H1 (cell line): ENCODE results near the gene TUBGCP5. TPM values are rescaled to one million over a fixed set of nuclear protein-coding genes. Genes with fewer than 3 reads are reported as not detected.

Experiments
- CTCF ChIA-PET: fragments of 300-600 bp; sonication (Branson Sonifier 250); formaldehyde crosslinking; loops from one replicate; lab custom pipeline; 2021; ENCODE audit not compliant: partially characterized antibody; lab: Charles Lee
- POLR2A ChIA-PET: fragments of 300-600 bp; sonication (Branson Sonifier 250); formaldehyde crosslinking; loops from one replicate; lab custom pipeline; 2021; ENCODE audit warnings: inconsistent platforms; ENCODE audit not compliant: partially characterized antibody; lab: Charles Lee
- DNase-seq, 2 experiments: peaks; one replicate each; pipeline versions ENCODE4 v3.0.0 to v3.0.0-alpha.2; 2010 to 2022; ENCODE audit warnings: low spot score in 2 of 2, low read depth in 1 of 2, mixed read lengths in 1 of 2
- FAIRE-seq: peaks from 2 replicates; lab custom pipeline; 2011; peaks lifted over from hg19 to GRCh38; lab: Jason Lieb, UNC
- H2AFZ ChIP-seq: 2 replicates; pipeline ENCODE4 v1.8.1; 2012; ENCODE audit warnings: low read length, inconsistent platforms
- H2AK5ac ChIP-seq: 2 replicates; pipeline ENCODE4 v1.6.1; 2013; ENCODE audit warnings: low read depth, low read length
- H2BK120ac ChIP-seq: replicated peaks from 2 replicates; pipeline ENCODE3; 2013; ENCODE audit warnings: low read depth, low read length, inconsistent platforms
- H2BK12ac ChIP-seq: 2 replicates; pipeline ENCODE4 v1.6.1; 2013; ENCODE audit warnings: low read depth, low read length
- H2BK15ac ChIP-seq: 2 replicates; pipeline ENCODE4 v1.6.1; 2013; ENCODE audit warnings: low read length
- H2BK20ac ChIP-seq: 2 replicates; pipeline ENCODE4 v1.6.1; 2013; ENCODE audit warnings: low read length
- H2BK5ac ChIP-seq: 2 replicates; pipeline ENCODE4 v1.6.1; 2013; ENCODE audit warnings: low read depth, low read length
- H3K14ac ChIP-seq: 2 replicates; pipeline ENCODE4 v1.6.1; 2013; ENCODE audit warnings: inconsistent platforms; ENCODE audit not compliant: insufficient read length
- H3K18ac ChIP-seq: 2 replicates; pipeline ENCODE4 v1.6.1; 2013; ENCODE audit warnings: low read length; ENCODE audit errors: extremely low read depth
- H3K23ac ChIP-seq: 2 replicates; pipeline ENCODE4 v1.6.1; 2013; ENCODE audit warnings: inconsistent platforms; ENCODE audit not compliant: insufficient read length
- H3K23me2 ChIP-seq: 2 replicates; pipeline ENCODE4 v1.6.1; 2013; ENCODE audit warnings: low read depth, low read length
- H3K27ac ChIP-seq: 2 replicates; pipeline ENCODE4 v1.6.1; 2011; ENCODE audit warnings: low read depth, low read length, inconsistent platforms
- H3K27me3 ChIP-seq, 4 experiments: replicated peaks in 1 of 4; 1 replicate in 1 of 4; 2 replicates in 3 of 4; pipeline versions ENCODE4 v1.6.1 to v1.8.1; 2011 to 2013; ENCODE audit warnings: low read length in 3 of 4, mild to moderate bottlenecking in 3 of 4, inconsistent platforms in 2 of 4, mixed read lengths in 2 of 4, moderate library complexity in 1 of 4; ENCODE audit not compliant: control insufficient read depth in 3 of 4, insufficient read depth in 3 of 4; ENCODE audit errors: extremely low read depth in 1 of 4
- H3K36me3 ChIP-seq, 4 experiments: 2 replicates each; pipeline versions ENCODE4 v1.6.1 to v1.8.1; 2011 to 2013; ENCODE audit warnings: mild to moderate bottlenecking in 4 of 4, low read length in 3 of 4, moderate library complexity in 2 of 4, control low read depth in 1 of 4, inconsistent platforms in 1 of 4; ENCODE audit not compliant: insufficient read depth in 4 of 4, control insufficient read depth in 2 of 4
- H3K4ac ChIP-seq: replicated peaks from 2 replicates; pipeline ENCODE3; 2013; ENCODE audit warnings: low read length, low read depth, mixed read lengths, inconsistent platforms; ENCODE audit not compliant: insufficient read length
- H3K4me1 ChIP-seq, 4 experiments: replicated peaks in 1 of 4; 1 replicate in 1 of 4; 2 replicates in 3 of 4; pipeline versions ENCODE4 v1.6.1 to v1.8.1; 2011 to 2013; ENCODE audit warnings: low read length in 3 of 4, inconsistent platforms in 2 of 4, mixed read lengths in 1 of 4; ENCODE audit not compliant: insufficient read depth in 4 of 4, control insufficient read depth in 3 of 4
- H3K4me2 ChIP-seq, 2 experiments: 2 replicates each; pipeline versions ENCODE4 v1.6.1 to v1.8.1; 2011 to 2013; ENCODE audit warnings: low read depth in 2 of 2, low read length in 2 of 2, control low read depth in 1 of 2, inconsistent platforms in 1 of 2, mild to moderate bottlenecking in 1 of 2; ENCODE audit not compliant: insufficient read depth in 1 of 2
- H3K4me3 ChIP-seq, 4 experiments: fragments of 200-600, 300-600 bp in 1 of 4; sonication (generic), shearing (Covaris generic), sonication (Bioruptor Twin) in 1 of 4; 2 replicates each; pipeline versions ENCODE4 v1.5.1 to v1.8.1; 2011 to 2016; ENCODE audit warnings: low read length in 4 of 4, low read depth in 3 of 4, control low read depth in 2 of 4, inconsistent platforms in 2 of 4, mild to moderate bottlenecking in 2 of 4, mixed read lengths in 1 of 4, moderate library complexity in 1 of 4; ENCODE audit not compliant: insufficient read depth in 2 of 4; ENCODE audit errors: extremely low read depth in 1 of 4
- H3K56ac ChIP-seq: replicated peaks from 2 replicates; pipeline ENCODE3; 2013; ENCODE audit warnings: low read depth, mild to moderate bottlenecking, mixed read lengths, low read length, inconsistent platforms; ENCODE audit not compliant: insufficient read length
- H3K79me1 ChIP-seq: 2 replicates; pipeline ENCODE4 v1.6.1; 2013; ENCODE audit warnings: low read depth, low read length, control low read depth
- H3K79me2 ChIP-seq, 2 experiments: 2 replicates each; pipeline versions ENCODE4 v1.6.1 to v1.8.1; 2012 to 2013; ENCODE audit warnings: low read length in 2 of 2, mild to moderate bottlenecking in 2 of 2, inconsistent platforms in 1 of 2; ENCODE audit not compliant: insufficient read depth in 2 of 2, control insufficient read depth in 1 of 2
- H3K9ac ChIP-seq, 4 experiments: replicated peaks in 1 of 4; 1 replicate in 1 of 4; 2 replicates in 3 of 4; pipeline versions ENCODE4 v1.6.1 to v1.8.1; 2011 to 2013; ENCODE audit warnings: low read depth in 3 of 4, low read length in 3 of 4, control low read depth in 2 of 4, mild to moderate bottlenecking in 2 of 4, moderate library complexity in 2 of 4, inconsistent platforms in 1 of 4; ENCODE audit errors: extremely low read depth in 1 of 4
- H3K9me3 ChIP-seq, 2 experiments: 2 replicates each; pipeline versions ENCODE4 v1.6.1 to v1.8.1; 2012 to 2013; ENCODE audit warnings: mild to moderate bottlenecking in 2 of 2, moderate library complexity in 2 of 2, control low read depth in 1 of 2, inconsistent platforms in 1 of 2, low read depth in 1 of 2, low read length in 1 of 2, mixed read lengths in 1 of 2; ENCODE audit not compliant: insufficient read depth in 2 of 2
- H4K20me1 ChIP-seq, 2 experiments: replicated peaks in 1 of 2; 2 replicates each; pipeline versions ENCODE3 to v1.8.1; 2011 to 2013; ENCODE audit warnings: inconsistent platforms in 2 of 2, low read length in 2 of 2, mild to moderate bottlenecking in 1 of 2; ENCODE audit not compliant: insufficient read depth in 2 of 2, control insufficient read depth in 1 of 2
- H4K5ac ChIP-seq: 2 replicates; pipeline ENCODE4 v1.6.1; 2013; ENCODE audit warnings: low read length, low read depth, mixed read lengths, inconsistent platforms; ENCODE audit not compliant: insufficient read length
- H4K8ac ChIP-seq: 2 replicates; pipeline ENCODE4 v1.8.0; 2013; ENCODE audit warnings: mild to moderate bottlenecking, moderate library complexity, low read length, inconsistent platforms; ENCODE audit not compliant: insufficient read depth; ENCODE audit errors: extremely low read depth
- H4K91ac ChIP-seq: replicated peaks from 2 replicates; pipeline ENCODE3; 2013; ENCODE audit warnings: low read length, mixed read lengths, inconsistent platforms; ENCODE audit not compliant: insufficient read length
- BRCA1 ChIP-seq: IDR thresholded peaks from 2 replicates; pipeline ENCODE4 v1.6.1; 2012; ENCODE audit warnings: low read depth, low read length, improper control_type of control experiment
- CHD2 ChIP-seq: IDR thresholded peaks from 2 replicates; pipeline ENCODE4 v1.6.1; 2012; ENCODE audit warnings: low read length, improper control_type of control experiment
- HDAC6 ChIP-seq: IDR thresholded peaks from one replicate; pipeline ENCODE4 v1.7.1; 2012; ENCODE audit warnings: low read depth, mild to moderate bottlenecking, inconsistent platforms, low read length, moderate library complexity
- JUND ChIP-seq: IDR thresholded peaks from 2 replicates; pipeline ENCODE4 v1.6.1; 2011; ENCODE audit warnings: mild to moderate bottlenecking, improper control_type of control experiment, low read length
- MAX ChIP-seq: IDR thresholded peaks from 2 replicates; pipeline ENCODE4 v1.6.1; 2012; ENCODE audit warnings: inconsistent platforms
- PHF8 ChIP-seq: fragments of 200-600 bp; sonication (generic); conservative IDR thresholded peaks from 2 replicates; pipeline ENCODE4 v1.7.1; 2012; ENCODE audit warnings: low read depth, mild to moderate bottlenecking, inconsistent platforms, low read length, moderate library complexity
- RAD21 ChIP-seq, 2 experiments: IDR thresholded peaks in 1 of 2; conservative IDR thresholded peaks in 1 of 2; 2 replicates each; pipeline ENCODE4 v1.6.1; 2011; ENCODE audit warnings: low read depth in 2 of 2, low read length in 2 of 2, improper control_type of control experiment in 1 of 2, inconsistent platforms in 1 of 2, mild to moderate bottlenecking in 1 of 2, moderate library complexity in 1 of 2
- SIX5 ChIP-seq: IDR thresholded peaks from 2 replicates; pipeline ENCODE4 v1.6.1; 2011; ENCODE audit warnings: mild to moderate bottlenecking, low read depth, low read length
- SRF ChIP-seq: IDR thresholded peaks from 2 replicates; pipeline ENCODE4 v1.6.1; 2011; ENCODE audit warnings: mild to moderate bottlenecking, low read depth, low read length, moderate library complexity
- TBP ChIP-seq: IDR thresholded peaks from 2 replicates; pipeline ENCODE4 v1.6.1; 2011; ENCODE audit warnings: low read depth, low read length, improper control_type of control experiment
- ZNF274 ChIP-seq: IDR thresholded peaks from 2 replicates; pipeline ENCODE4 v1.7.0; 2012; ENCODE audit warnings: low read length, borderline replicate concordance; ENCODE audit errors: extremely low read depth
- WGBS, 2 experiments: shearing (Covaris generic) in 1 of 2; methylation state at CpG; one replicate each; pipeline versions ENCODE4 v1.1.6 to v1.1.7; 2013 to 2015; ENCODE audit warnings: low lambda C conversion rate in 2 of 2, mixed read lengths in 2 of 2, inconsistent platforms in 1 of 2, low coverage in 1 of 2, missing lambda C conversion rate in 1 of 2; ENCODE audit not compliant: insufficient replicate concordance in 2 of 2, insufficient coverage in 1 of 2, insufficient read length in 1 of 2; ENCODE audit errors: extremely low coverage in 1 of 2, missing lambda C conversion rate in 1 of 2; 5-methylcytosine and 5-hydroxymethylcytosine counted together
- polyA plus RNA-seq, 7 experiments: library from polyadenylated mRNA; depleted of rRNA in 3 of 7; stranded (reverse) in 5 of 7; unstranded in 2 of 7; fragments of >200 nt in 5 of 7; fragments of 200-250 nt in 2 of 7; gene quantifications; 1 replicate in 5 of 7; 2 replicates in 1 of 7; 4 replicates in 1 of 7; pipeline versions ENCODE4 v1.2.1 to v1.2.3, GENCODE V29; 2011 to 2013; ENCODE audit warnings: missing spikeins in 2 of 7, mixed read lengths in 2 of 7
- total RNA-seq: library from RNA; stranded (reverse); fragmentation: NEBNext Ultra II Directional; extraction: Animal tissue kit (Norgen Biotek cat#: 25700); gene quantifications from 2 replicates; pipeline ENCODE4 v1.2.1, GENCODE V29; 2021

TUBGCP5 gene
- total and polyA plus RNA-seq, 2 of the 8 experiments (the other 6 are each of a cell fraction or from before 2014, with no cell fraction given) = 6.3 to 12.5 TPM

GRCh38 chr15:22980189-22981050 is 58.9 kb downstream of the TUBGCP5 start, which contains the start of gene CYFIP1:
Gene CYFIP1, minus strand, starts transcription at chr15:22980368. Its CDS starts 33,083 bp downstream, at chr15:22947285.
- Histone ChIP-seq H2BK5ac (no peak within 1 kb of the TSS; the same call in 1 of the 2 replicates), H3K9me3 (no peaks in the 10 kb centered on the region), H2AFZ (peak within 1 kb of the TSS; percentile 82), H3K79me1 (0 out of 2 replicates have a peak, but pooled peaks cover 2% of the 10 kb centered on the region), H3K23ac (no peak within 1 kb of the TSS), H2BK20ac (no peak within 1 kb of the TSS), H3K18ac (peak within 1 kb of the TSS; percentile 71), H3K27ac (no peak within 1 kb of the TSS), H2BK120ac (no peak within 1 kb of the TSS), H3K4me3 (peak within 1 kb of the TSS; percentile 77 to 95 (median 88)), H3K4me2 (peak within 1 kb of the TSS; percentile 95 to 96), H3K23me2 (peaks cover 14% of the 10 kb centered on the region), H4K20me1 (peaks cover 2 to 11% of the 10 kb centered on the region in 2 experiments), H3K79me2 (peaks cover 0 to 13% of the 10 kb centered on the region in 2 experiments; a peak in 2 of 4 replicates), H2BK12ac (no peak within 1 kb of the TSS; the same call in 1 of the 2 replicates), H3K14ac (peak within 1 kb of the TSS; percentile 58), H4K91ac (peak within 1 kb of the TSS; percentile 8), H2AK5ac (no peak within 1 kb of the TSS; the same call in 1 of the 2 replicates), H3K4me1 (peaks cover 0 to 5% (median 1%) of the 10 kb centered on the region in 4 experiments; a peak in 3 of 7 replicates), H4K8ac (peak within 1 kb of the TSS; percentile 68), H3K36me3 (no peaks in the 10 kb centered on the region), H2BK15ac (0 out of 2 replicates have a peak within 1 kb of the TSS, but pooled peaks have one; percentile 92), H4K5ac (no peak within 1 kb of the TSS), H3K56ac (peak within 1 kb of the TSS; percentile 30), H3K9ac (peak within 1 kb of the TSS; percentile 46 to 71 (median 65); a peak in 6 of 7 replicates), H3K4ac (no peak within 1 kb of the TSS), H3K27me3 (peaks cover 2 to 33% (median 21%) of the 10 kb centered on the region in 4 experiments)
- DNase-seq (peak; percentile 15 to 86), FAIRE-seq (no peak)
- POLR2A ChIA-PET = interaction anchor here (0.8 to 1.4 kb wide), 5 partner anchors 9 to 27 kb away, joined by 4 to 6 read pairs (median 4); no protein-coding TSS in a partner anchor
- CTCF ChIA-PET = no interaction called here
- 2% methylated on average over 39 of the region's 93 CpGs; no CpG with 5 or more reads in 1 of the 2 experiments for WGBS, 2 experiments
- TF ChIP-seq MAX (peak; percentile 10; the same call in 1 of the 2 replicates), BRCA1 (no peak), HDAC6 (no peak), TBP (no peak), SRF (no peak), CHD2 (no peak), JUND (peak; percentile 70), ZNF274 (no peak), SIX5 (no peak), PHF8 (peak; percentile 37), RAD21 (IDR thresholded peaks at IDR 0.05 in 1 of 2, conservative IDR thresholded peaks at IDR 0.05 in 1 of 2; ENCODE audit: low read depth in 2 of 2, low read length in 2 of 2) (no peak)
